Measurements from ENCODE around the gene HERPUD2. TPM values are rescaled to one million over a fixed set of nuclear protein-coding genes. Genes with fewer than 3 reads are reported as not detected.
"Not testable (repeated sequence)": the region's sequence is repeated elsewhere in the genome, so short reads cannot be mapped to it uniquely, and the experiment has no call there.

The HERPUD2 gene
- total RNA-seq, 1 donor from 2014 or later: 17.5 TPM

DNA sequence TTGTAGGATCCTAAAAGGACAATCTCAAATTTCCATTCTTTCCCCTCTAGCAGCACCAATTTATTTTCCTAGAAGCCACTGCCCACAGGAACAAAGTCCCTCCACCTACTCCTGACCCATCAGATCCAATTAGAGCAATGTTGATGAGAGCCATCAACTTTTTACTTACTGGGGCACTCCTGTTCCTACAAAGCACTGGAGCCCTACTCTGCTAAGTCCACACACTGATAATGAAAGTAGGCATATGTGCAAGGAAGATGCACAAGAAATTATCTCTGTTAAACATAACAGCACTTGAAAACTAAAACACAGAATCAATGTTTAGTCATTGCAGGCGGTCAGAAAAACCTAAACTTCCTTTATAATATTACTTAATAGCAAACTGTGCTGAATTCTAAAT, 3.6 kb downstream of the HERPUD2 start:
- DNase-seq (ENCODE audit: low spot score): no peak
- intact Hi-C loops (cut with DNase I): loop anchor here (10.0 kb wide), 1 partner anchor 613 kb away; no protein-coding TSS in a partner anchor

DNA sequence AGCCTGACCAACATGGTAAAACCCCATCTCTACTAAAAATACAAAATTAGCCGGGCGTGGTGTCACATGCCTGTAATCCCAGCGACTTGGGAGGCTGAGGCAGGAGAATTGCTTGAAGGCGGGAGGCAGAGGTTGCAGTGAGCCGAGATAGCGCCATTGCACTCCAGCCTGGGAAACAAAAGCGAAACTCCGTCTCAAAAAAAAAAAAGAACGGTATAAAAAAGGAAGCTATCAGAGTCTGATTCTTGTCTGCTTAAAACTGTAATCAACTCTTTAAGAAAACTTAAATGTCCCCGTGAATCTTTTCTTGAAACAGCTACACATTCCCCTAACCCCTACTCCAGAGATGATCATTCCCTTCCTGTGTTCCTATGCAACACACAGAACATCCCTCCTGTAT, 4.3 kb downstream of the HERPUD2 start:
- intact Hi-C loops (cut with DNase I): loop anchor here (10.0 kb wide), 1 partner anchor 614 kb away; no protein-coding TSS in a partner anchor
- not testable (repeated sequence) for DNase-seq (ENCODE audit: low spot score)

- no peak for DNase-seq (ENCODE audit: low spot score)
- intact Hi-C loops (cut with DNase I): no loop called here
Observed at GRCh38 chr7:35685781-35686180, 9.2 kb downstream of the HERPUD2 start.

- DNase-seq (ENCODE audit: low spot score): no peak
- intact Hi-C loops (cut with DNase I): no loop called here
Observed at GRCh38 chr7:35681231-35682029, 13.5 kb downstream of the HERPUD2 start.

- DNase-seq (ENCODE audit: low spot score): no peak
- intact Hi-C loops (cut with DNase I): no loop called here
Observed at GRCh38 chr7:35680403-35681013, 14.4 kb downstream of the HERPUD2 start.

DNA sequence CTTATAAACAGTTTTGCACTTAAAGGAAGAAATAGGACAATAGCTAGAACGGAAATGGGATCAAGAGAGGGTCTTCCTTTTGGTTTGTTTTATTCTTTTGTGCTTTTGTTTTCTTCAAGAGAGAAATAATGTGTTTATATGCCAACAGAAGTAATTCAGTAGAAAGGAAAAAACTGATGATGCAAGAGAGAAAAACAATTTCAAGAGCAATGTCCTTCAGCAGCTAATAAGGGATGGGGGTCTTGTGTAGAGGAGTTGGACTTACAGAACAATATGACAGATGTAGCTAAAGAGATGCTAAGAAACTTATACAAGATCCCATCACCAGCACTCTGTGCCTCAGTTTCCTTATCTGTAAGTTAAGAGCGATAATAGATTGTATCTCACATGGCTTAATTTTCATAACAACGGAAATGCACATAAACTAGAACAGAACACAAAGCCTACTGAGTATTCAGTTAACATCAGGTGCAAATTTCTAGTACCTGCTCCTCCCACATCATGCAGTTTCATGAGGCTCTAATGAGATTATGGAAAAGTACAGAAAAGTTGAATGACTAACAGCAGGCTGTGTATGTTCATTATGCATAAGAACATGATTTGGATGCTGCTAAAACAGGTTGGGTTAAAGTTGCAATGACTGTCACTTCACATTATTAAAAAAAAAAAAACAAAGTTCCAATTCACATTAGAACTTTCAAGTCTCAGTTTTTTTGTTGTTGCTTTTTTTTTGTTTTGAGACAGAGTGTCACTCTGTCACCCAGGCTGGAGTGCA, 17.2 kb downstream of the HERPUD2 start:
- no peak for DNase-seq (ENCODE audit: low spot score)
- intact Hi-C loops (cut with DNase I): no loop called here

- intact Hi-C loops (cut with DNase I): no loop called here
- no peak for DNase-seq (ENCODE audit: low spot score)
Observed at GRCh38 chr7:35676211-35676610, 18.7 kb downstream of the HERPUD2 start.

GRCh38 chr7:35670856-35671569, 23.9 kb downstream of the HERPUD2 start:
- intact Hi-C loops (cut with DNase I): no loop called here
- no peak for DNase-seq (ENCODE audit: low spot score)

DNA sequence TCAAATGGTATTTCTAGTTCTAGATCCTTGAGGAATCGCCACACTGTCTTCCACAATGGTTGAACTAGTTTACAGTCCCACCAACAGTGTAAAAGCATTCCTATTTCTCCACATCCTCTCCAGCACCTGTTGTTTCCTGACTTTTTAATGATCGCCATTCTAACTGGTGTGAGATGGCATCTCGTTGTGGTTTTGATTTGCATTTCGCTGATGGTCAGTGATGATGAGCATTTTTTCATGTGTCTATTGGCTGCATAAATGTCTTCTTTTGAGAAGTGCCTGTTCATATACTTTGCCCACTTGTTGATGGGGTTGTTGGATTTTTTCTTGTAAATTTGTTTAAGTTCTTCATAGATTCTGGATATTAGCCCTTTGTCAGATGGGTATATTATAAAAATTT, 34.5 kb downstream of the HERPUD2 start:
- intact Hi-C loops (cut with DNase I); DNase-seq (ENCODE audit: low spot score): not testable (repeated sequence)

- intact Hi-C loops (cut with DNase I): no loop called here
Observed at GRCh38 chr7:35658606-35659201, 36.2 kb downstream of the HERPUD2 start.

GRCh38 chr7:35657125-35657524, 37.8 kb downstream of the HERPUD2 start:
- intact Hi-C loops (cut with DNase I): no loop called here
- no peak for DNase-seq (ENCODE audit: low spot score)

More at GRCh38 chr7:35658606-35659201, 36.2 kb downstream of the HERPUD2 start:
- no peak for DNase-seq (ENCODE audit: low spot score)

GRCh38 chr7:35654558-35654957, 40.4 kb downstream of the HERPUD2 start:
- intact Hi-C loops (cut with DNase I): not testable (repeated sequence)

GRCh38 chr7:35652124-35652523, 42.8 kb downstream of the HERPUD2 start:
- intact Hi-C loops (cut with DNase I): no loop called here
- DNase-seq (ENCODE audit: low spot score): no peak

More at GRCh38 chr7:35654558-35654957, 40.4 kb downstream of the HERPUD2 start:
- not testable (repeated sequence) for DNase-seq (ENCODE audit: low spot score)

DNA sequence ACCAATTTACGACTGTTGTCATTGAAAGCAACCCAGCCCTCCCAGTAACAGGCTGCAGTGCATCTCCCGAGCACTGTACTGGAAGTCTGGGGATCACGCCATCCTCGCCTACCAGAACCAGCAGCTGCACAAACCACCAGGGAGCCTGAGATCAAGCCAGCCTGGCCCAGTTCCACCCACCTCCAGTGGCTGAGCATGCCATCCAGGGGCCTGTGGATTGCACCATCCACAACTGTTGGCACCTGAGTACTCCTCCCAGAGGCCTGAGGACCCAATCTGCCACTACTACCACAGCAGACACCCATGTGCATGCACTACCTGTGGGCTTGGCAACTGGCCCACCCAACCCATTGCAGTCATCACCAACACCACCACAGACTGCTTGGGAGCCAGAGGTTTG, 44.2 kb downstream of the HERPUD2 start:
- DNase-seq (ENCODE audit: low spot score): no peak
- intact Hi-C loops (cut with DNase I): no loop called here

DNA sequence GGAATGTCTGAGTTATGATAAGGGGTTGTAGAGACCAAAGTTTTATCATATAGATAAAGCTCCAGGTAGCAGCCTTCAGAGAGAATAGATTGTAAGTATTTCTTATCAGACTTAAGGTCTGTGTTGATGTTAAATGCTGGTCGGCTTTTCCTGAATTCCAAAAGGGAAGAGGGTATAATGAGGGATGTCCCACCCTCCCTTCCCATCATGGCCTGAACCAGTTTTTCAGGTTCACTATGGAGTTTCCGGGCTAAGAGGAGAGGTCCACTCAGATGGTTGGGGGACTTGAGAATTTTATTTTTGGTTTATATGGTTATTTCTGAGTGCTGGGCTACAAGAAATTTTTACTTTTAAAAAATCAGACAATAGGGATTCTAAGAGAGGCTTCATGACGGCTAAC, 45.2 kb downstream of the HERPUD2 start:
- intact Hi-C loops (cut with DNase I): no loop called here
- DNase-seq (ENCODE audit: low spot score): no peak

DNA sequence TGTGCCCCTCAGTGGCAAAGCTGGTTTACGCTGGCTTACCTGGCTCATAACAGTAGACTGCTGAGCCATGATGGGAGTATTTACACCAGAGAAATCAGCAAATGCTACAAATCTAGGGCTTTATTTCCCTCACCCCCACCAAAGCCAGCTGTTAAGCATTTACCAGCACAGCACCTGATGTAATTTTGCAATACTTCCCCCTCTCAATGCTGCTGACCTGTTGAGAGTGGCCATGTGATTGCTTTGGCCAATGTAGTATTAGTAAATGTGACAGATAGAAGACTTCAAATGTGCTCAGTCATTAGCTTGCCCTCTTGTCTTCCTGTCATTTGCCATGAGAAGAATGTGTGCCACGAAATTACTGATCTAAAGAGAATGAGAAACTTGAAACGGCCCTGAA, 46.6 kb downstream of the HERPUD2 start:
- intact Hi-C loops (cut with DNase I): no loop called here
- no peak for DNase-seq (ENCODE audit: low spot score)

DNA sequence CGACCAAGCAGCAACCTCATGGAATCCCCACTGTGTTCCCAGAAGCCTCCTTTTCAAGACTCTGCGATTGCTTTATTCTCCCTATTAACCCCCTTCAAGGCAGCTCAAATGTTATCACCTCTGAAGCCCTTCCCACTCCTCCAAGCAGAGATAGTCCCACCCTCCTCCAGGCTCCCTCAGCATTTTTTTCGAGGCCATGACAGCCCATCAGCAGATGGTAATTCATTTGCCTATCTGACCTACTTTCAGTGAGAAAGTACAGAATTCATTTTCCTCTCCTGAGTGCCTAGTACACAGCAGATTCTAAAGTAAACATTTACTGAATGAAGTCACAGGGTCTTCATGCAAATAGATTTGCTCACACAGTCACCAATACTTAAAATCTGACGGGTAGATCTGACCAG, 47.8 kb downstream of the HERPUD2 start:
- intact Hi-C loops (cut with DNase I): no loop called here
- no peak for DNase-seq (ENCODE audit: low spot score)

- intact Hi-C loops (cut with DNase I): no loop called here
Observed at GRCh38 chr7:35646289-35647023, 48.5 kb downstream of the HERPUD2 start.

DNA sequence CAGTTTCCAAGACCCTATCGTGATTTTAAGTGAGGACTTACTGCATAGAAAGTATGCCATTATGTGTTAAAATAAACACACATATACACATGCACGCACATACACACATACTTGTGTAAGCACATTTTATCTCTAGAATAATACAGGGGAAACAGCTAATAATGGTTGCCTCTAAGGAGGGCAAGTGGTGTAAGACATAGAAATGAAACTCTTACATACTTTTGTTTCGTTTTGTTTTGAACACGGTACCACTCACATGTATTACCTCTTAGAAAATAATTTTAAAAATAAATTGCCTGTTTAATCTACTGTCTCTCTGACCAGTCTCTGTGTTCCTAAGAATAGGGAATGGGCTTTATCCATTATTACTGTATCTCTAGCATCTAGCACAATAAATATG, 49.2 kb downstream of the HERPUD2 start:
- intact Hi-C loops (cut with DNase I): no loop called here
- no peak for DNase-seq (ENCODE audit: low spot score)

More at GRCh38 chr7:35646289-35647023, 48.5 kb downstream of the HERPUD2 start:
- DNase-seq (ENCODE audit: low spot score): no peak

Data from cardiac septum (tissue), 1 donor.